GM12878 (cell line): ENCODE data around the gene BAX. TPM values are rescaled to one million over a fixed set of nuclear protein-coding genes. Genes with fewer than 3 reads are reported as not detected.

Experiments
- ATF3 ChIP-seq: IDR thresholded peaks from 2 replicates; pipeline ENCODE4 v1.6.1; 2011; ENCODE audit warnings: low read depth, mild to moderate bottlenecking, low read length, moderate library complexity, borderline replicate concordance; ENCODE audit errors: extremely low read depth
- CBFB ChIP-seq: IDR thresholded peaks from 2 replicates; pipeline ENCODE4 v1.6.1; 2016; ENCODE audit warnings: antibody characterized with exemption, low read depth
- CEBPB ChIP-seq, 2 experiments: fragments of 150-350 bp in 1 of 2; IDR thresholded peaks; 2 replicates each; pipeline ENCODE4 v1.6.1; 2012 to 2014; ENCODE audit warnings: low read depth in 2 of 2, low read length in 2 of 2, borderline replicate concordance in 1 of 2, inconsistent platforms in 1 of 2
- CREB1 ChIP-seq: IDR thresholded peaks from 2 replicates; pipeline ENCODE4 v1.6.1; 2012; ENCODE audit warnings: low read depth, mild to moderate bottlenecking, inconsistent platforms
- HSF1 ChIP-seq: fragments of 150-350 bp; IDR thresholded peaks from 2 replicates; pipeline ENCODE4 v1.6.1; 2014; ENCODE audit warnings: mild to moderate bottlenecking, low read depth, low read length
- LARP7 ChIP-seq: fragments of 450-650 bp; IDR thresholded peaks from 2 replicates; pipeline ENCODE4 v1.6.1; 2017; ENCODE audit warnings: mild to moderate bottlenecking
- NBN ChIP-seq: fragments of 450-650 bp; IDR thresholded peaks from 2 replicates; pipeline ENCODE4 v1.6.1; 2016
- NR2C1 ChIP-seq: fragments of 450-650 bp; IDR thresholded peaks from 2 replicates; pipeline ENCODE4 v1.6.1; 2017; ENCODE audit warnings: antibody characterized with exemption, mild to moderate bottlenecking, moderate library complexity
- PBX3 ChIP-seq: IDR thresholded peaks from 2 replicates; pipeline ENCODE4 v1.6.1; 2011; ENCODE audit warnings: mild to moderate bottlenecking, low read depth, low read length, moderate library complexity; ENCODE audit not compliant: insufficient replicate concordance
- POLR2AphosphoS2 ChIP-seq: IDR thresholded peaks from 2 replicates; pipeline ENCODE4 v1.6.1; 2011; ENCODE audit warnings: low read depth, mild to moderate bottlenecking, low read length, improper control_type of control experiment, moderate library complexity
- POU2F2 ChIP-seq: IDR thresholded peaks from 3 replicates; pipeline ENCODE4 v1.6.1; 2011; ENCODE audit warnings: low read depth, mild to moderate bottlenecking, low read length, borderline replicate concordance
- RAD51 ChIP-seq: fragments of 450-650 bp; IDR thresholded peaks from 2 replicates; pipeline ENCODE4 v1.6.1; 2016; ENCODE audit warnings: moderate library complexity, mild to moderate bottlenecking, inconsistent platforms
- RELB ChIP-seq: fragments of 450-650 bp; IDR thresholded peaks from 2 replicates; pipeline ENCODE4 v1.6.1; 2017; ENCODE audit warnings: low read depth, mild to moderate bottlenecking, moderate library complexity
- SIX5 ChIP-seq: IDR thresholded peaks from 2 replicates; pipeline ENCODE4 v1.6.1; 2011; ENCODE audit warnings: mild to moderate bottlenecking, low read depth, low read length, moderate library complexity; ENCODE audit not compliant: severe bottlenecking
- SREBF1 ChIP-seq: IDR thresholded peaks from 2 replicates; pipeline ENCODE4 v1.6.1; 2012; ENCODE audit warnings: mild to moderate bottlenecking, low read length
- TCF7 ChIP-seq: IDR thresholded peaks from 2 replicates; pipeline ENCODE4 v1.6.1; 2014; ENCODE audit warnings: antibody characterized with exemption, borderline replicate concordance
- polyA plus RNA-seq, 11 experiments: library from polyadenylated mRNA; depleted of rRNA in 4 of 11; unstranded in 6 of 11; stranded (reverse) in 5 of 11; fragments of >200 nt; fragmentation: Nextera tagmentation in 4 of 11; fragmentation: Illumina TruSeq in 1 of 11; extraction: Ambion mirVana in 4 of 11; extraction: Trizol in 1 of 11; gene quantifications; 1 replicate in 1 of 11; 2 replicates in 10 of 11; pipeline versions ENCODE4 v1.2.1 to v1.2.3, GENCODE V29; 2011 to 2016; ENCODE audit warnings: inconsistent platforms in 2 of 11, missing spikeins in 2 of 11, low read depth in 1 of 11
- total RNA-seq, 4 experiments: library from RNA; depleted of rRNA in 3 of 4; stranded (reverse); fragments of >200 nt in 3 of 4; fragmentation: Illumina TruSeq in 1 of 4; extraction: Trizol in 1 of 4; gene quantifications; 2 replicates each; pipeline versions ENCODE4 v1.2.1 to v1.2.3, GENCODE V29; 2013 to 2021
- TF ChIP-seq, protein P1 (sequence below): fragments of 450-650 bp; formaldehyde crosslinking; IDR thresholded peaks from 2 replicates; pipeline ENCODE4 v1.5.0; 2022; ENCODE audit warnings: mild to moderate bottlenecking, missing genetic modification characterization
- TF ChIP-seq, protein P2 (sequence below): fragments of 450-650 bp; IDR thresholded peaks from 2 replicates; pipeline ENCODE4 v1.6.1; 2017; ENCODE audit warnings: mild to moderate bottlenecking

BAX gene
- total and polyA plus RNA-seq, 10 of the 15 experiments (the other 5 are each of a cell fraction or from before 2014, with no cell fraction given), result 7.2 to 221 (median 137) TPM

DNA sequence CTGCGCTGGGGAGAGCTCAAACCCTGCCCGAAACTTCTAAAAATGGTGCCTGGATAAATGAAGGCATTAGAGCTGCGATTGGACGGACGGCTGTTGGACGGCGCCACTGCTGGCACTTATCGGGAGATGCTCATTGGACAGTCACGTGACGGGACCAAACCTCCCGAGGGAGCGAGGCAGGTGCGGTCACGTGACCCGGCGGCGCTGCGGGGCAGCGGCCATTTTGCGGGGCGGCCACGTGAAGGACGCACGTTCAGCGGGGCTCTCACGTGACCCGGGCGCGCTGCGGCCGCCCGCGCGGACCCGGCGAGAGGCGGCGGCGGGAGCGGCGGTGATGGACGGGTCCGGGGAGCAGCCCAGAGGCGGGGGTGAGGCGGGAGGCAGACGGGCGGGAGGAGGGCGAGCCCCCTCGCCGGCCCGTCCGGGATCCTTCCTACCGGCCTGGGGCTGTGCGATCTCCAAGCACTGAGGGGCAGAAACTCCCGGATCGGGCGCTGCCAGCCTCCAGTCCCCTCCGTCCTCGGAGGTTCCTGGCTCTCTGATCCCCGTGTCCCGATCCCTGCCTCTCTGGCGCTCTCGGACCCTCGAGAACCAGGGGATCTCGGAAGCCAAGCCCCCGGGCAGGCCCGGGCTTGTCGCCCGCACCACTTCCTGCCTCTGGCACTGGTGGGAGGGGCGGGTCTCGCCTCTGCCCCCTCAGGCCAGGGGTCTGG, at the start of gene BAX (continued):
- no peak for TF ChIP-seq TCF7
- TF ChIP-seq CBFB, result no peak
- no peak for TF ChIP-seq CEBPB (IDR thresholded peaks at IDR 0.05; ENCODE audit: borderline replicate concordance in 1 of 2, low read depth in 2 of 2, low read length in 2 of 2)
- TF ChIP-seq, protein P1, sequence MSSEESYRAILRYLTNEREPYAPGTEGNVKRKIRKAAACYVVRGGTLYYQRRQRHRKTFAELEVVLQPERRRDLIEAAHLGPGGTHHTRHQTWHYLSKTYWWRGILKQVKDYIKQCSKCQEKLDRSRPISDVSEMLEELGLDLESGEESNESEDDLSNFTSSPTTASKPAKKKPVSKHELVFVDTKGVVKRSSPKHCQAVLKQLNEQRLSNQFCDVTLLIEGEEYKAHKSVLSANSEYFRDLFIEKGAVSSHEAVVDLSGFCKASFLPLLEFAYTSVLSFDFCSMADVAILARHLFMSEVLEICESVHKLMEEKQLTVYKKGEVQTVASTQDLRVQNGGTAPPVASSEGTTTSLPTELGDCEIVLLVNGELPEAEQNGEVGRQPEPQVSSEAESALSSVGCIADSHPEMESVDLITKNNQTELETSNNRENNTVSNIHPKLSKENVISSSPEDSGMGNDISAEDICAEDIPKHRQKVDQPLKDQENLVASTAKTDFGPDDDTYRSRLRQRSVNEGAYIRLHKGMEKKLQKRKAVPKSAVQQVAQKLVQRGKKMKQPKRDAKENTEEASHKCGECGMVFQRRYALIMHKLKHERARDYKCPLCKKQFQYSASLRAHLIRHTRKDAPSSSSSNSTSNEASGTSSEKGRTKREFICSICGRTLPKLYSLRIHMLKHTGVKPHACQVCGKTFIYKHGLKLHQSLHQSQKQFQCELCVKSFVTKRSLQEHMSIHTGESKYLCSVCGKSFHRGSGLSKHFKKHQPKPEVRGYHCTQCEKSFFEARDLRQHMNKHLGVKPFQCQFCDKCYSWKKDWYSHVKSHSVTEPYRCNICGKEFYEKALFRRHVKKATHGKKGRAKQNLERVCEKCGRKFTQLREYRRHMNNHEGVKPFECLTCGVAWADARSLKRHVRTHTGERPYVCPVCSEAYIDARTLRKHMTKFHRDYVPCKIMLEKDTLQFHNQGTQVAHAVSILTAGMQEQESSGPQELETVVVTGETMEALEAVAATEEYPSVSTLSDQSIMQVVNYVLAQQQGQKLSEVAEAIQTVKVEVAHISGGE (CRISPR knock-in tag), result peak; percentile 80
- TF ChIP-seq RAD51, result peak; percentile 100
- TF ChIP-seq SIX5, result peak; percentile 75
- 0 out of 2 replicates have a peak, but pooled peaks have one; percentile 33 for TF ChIP-seq RELB
- no peak for TF ChIP-seq POLR2AphosphoS2
- TF ChIP-seq LARP7, result peak; percentile 72
- peak; percentile 70 for TF ChIP-seq SREBF1
- TF ChIP-seq HSF1, result 0 out of 2 replicates have a peak, but pooled peaks have one; percentile 54
- TF ChIP-seq PBX3, result peak; percentile 74
- peak; percentile 65; the same call in 1 of the 3 replicates for TF ChIP-seq POU2F2
- TF ChIP-seq, protein P2, sequence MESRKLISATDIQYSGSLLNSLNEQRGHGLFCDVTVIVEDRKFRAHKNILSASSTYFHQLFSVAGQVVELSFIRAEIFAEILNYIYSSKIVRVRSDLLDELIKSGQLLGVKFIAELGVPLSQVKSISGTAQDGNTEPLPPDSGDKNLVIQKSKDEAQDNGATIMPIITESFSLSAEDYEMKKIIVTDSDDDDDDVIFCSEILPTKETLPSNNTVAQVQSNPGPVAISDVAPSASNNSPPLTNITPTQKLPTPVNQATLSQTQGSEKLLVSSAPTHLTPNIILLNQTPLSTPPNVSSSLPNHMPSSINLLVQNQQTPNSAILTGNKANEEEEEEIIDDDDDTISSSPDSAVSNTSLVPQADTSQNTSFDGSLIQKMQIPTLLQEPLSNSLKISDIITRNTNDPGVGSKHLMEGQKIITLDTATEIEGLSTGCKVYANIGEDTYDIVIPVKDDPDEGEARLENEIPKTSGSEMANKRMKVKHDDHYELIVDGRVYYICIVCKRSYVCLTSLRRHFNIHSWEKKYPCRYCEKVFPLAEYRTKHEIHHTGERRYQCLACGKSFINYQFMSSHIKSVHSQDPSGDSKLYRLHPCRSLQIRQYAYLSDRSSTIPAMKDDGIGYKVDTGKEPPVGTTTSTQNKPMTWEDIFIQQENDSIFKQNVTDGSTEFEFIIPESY, result no peak
- 0 out of 2 replicates have a peak, but pooled peaks have one; percentile 45 for TF ChIP-seq CREB1
- TF ChIP-seq NBN, result 0 out of 2 replicates have a peak, but pooled peaks have one; percentile 7
- peak; percentile 72 for TF ChIP-seq NR2C1
- peak; percentile 100 for TF ChIP-seq ATF3
